Stimulated activated CD4-positive, alpha-beta T cell treated with anti-CD3 and anti-CD28 coated beads, Interleukin-4, amount 100 ng/mL, for 1 hour (primary cell): ENCODE measurements around the gene ANKK1.

Source experiments
- DNase-seq: peaks from one replicate; pipeline ENCODE4 v3.0.0-alpha.2; 2020

Gene ANKK1

GRCh38 chr11:113377681-113378412 is 9.7 kb upstream of the ANKK1 start:
- no peak for DNase-seq

DNA sequence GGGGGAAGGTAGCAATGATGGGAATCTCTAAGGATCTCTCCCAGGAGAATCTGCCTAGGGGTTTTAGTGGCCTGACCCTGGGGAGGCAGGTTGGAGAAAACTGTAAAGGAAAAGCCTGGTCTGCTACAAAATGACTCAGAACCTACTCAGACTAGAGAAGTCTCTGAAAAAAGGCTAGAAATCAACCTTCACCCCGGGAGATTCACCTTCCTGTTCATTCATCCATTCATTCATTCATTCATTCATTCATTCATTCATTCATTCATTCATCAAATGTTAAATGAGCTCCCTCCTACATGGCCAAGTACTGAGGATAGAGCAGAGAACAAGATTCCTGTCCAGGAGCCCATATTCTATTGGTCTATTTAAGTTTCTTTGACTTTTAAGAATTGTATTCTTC is 8.9 kb upstream of the ANKK1 start:
- DNase-seq = no peak

DNA sequence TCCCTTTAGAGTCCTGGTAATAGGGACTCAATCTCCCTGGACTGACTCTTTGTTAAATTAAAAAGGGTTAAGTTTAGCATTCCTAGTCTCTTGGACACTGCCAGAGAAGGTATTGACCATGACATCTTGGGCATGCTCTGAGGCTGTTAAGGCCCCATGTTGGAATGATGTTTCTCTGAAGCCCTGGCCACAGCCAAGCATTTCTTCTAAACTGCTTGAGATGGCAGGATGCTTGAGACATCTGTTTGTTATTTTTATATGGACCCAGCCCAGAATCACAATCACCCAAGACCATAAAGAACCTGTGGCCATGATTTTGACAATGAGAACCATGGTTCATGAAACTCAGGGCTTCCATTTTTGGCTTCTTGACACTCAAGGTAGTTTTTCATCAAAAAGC is 5.5 kb upstream of the ANKK1 start:
- DNase-seq = no peak

DNA sequence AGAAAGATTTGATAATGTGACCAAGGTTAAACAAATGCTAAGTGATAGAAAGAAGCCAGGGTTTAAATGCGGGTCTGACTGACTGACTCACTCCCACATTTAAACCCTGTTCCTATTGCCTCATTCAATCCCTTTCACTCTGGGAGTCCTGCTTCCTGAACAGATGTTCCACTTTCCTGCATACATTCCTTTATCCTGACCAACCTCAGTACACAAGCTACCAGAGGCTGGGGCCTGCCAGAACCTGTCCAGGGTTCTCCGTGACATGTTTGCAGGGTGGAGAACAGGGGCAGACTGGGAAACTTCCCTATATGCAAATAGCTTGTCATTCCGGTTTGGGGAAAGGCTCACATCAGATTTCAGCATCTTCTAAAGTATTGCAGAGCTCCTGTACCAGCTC is 3.0 kb upstream of the ANKK1 start:
- no peak for DNase-seq

- DNase-seq = no peak
Observed at GRCh38 chr11:113385749-113386148, 1.8 kb upstream of the ANKK1 start.

GRCh38 chr11:113386866-113387265 is 713 bp upstream of the ANKK1 start:
- DNase-seq = no peak

GRCh38 chr11:113389272-113389671 is 1.7 kb downstream of the ANKK1 start:
- no peak for DNase-seq

DNA sequence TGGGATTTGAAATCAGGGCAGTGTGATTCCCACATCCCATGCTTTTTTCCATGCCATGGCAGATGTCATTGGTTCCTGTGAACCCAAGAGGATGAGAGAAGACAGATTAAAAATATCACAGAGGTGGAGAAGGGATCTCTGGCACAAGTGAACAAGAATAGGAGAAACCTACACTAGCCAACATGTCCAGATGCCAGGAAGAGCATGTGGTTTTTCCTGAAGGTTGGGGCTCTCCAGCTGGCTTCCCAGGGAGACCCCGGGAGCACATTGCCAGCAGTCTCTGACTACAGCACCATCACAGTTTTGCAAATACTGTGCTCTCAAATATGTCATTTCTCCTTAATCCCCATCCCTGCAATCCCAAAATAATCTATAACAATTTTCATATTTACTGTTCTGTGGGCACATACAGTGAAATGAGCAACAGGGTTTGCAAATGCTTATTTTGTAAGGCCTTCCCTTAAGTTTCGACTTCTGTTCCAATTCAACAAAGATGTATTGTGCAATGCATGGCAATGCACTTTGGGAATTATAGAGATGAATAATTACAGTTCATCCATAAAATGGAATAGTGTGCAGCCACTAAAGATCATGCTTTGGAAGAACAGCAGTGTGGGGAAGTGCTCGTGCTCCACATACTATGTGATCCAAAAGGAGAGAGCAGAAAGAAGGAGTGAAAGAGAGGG is 4.8 kb downstream of the ANKK1 start:
- no peak for DNase-seq

DNA sequence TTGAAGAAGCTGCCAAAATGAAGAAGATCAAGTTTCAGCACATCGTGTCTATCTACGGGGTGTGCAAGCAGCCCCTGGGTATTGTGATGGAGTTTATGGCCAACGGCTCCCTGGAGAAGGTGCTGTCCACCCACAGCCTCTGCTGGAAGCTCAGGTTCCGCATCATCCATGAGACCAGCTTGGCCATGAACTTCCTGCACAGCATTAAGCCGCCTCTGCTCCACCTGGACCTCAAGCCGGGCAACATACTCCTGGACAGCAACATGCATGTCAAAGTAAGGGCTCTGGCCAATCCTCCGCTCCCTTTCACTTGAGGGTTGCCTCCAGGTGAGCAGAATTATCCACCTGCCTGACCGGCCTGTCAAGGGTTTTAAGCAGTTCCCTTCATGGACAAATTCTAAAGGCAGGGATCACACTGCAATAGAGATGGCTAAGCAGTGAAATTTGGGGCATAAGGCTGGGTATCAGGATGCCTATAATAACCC is 6.0 kb downstream of the ANKK1 start:
- DNase-seq = no peak

DNA sequence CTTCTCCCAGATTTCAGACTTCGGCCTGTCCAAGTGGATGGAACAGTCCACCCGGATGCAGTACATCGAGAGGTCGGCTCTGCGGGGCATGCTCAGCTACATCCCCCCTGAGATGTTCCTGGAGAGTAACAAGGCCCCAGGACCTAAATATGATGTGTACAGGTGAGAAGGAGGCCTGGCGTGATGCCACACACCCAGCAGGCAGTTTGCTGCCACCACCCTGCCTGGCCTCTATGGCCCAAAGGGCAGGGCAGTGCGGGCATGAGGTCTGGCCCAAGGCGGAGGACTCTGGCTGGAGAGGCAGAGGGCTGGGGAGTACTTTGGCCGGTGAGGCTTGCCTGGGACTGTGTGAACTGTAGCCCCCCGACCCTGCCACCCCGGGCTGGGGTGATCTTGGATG is 7.3 kb downstream of the ANKK1 start:
- no peak for DNase-seq

- DNase-seq = no peak
Observed at GRCh38 chr11:113395782-113396336, 8.3 kb downstream of the ANKK1 start.

GRCh38 chr11:113396690-113397089 is 9.1 kb downstream of the ANKK1 start:
- no peak for DNase-seq

DNA sequence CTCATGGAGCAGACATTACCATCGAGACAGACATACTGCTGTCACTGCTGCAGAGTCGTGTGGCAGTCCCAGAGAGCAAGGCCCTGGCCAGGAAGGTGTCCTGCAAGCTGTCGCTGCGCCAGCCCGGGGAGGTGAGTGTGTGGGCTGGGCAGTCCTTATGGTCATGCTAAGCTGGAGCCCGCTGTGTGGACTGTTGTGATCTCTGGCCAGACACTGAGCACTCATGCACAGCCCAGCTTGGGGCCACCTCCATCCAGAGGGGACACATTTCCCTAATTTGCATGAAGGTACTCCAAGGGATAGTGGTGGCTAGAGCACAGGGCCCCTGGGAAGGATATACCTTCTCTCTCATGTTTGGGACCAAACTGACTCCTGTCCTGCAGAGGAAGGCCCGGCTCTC is 9.6 kb downstream of the ANKK1 start:
- DNase-seq = no peak

- no peak for DNase-seq
Observed at GRCh38 chr11:113397821-113398220, 10.2 kb downstream of the ANKK1 start.

DNA sequence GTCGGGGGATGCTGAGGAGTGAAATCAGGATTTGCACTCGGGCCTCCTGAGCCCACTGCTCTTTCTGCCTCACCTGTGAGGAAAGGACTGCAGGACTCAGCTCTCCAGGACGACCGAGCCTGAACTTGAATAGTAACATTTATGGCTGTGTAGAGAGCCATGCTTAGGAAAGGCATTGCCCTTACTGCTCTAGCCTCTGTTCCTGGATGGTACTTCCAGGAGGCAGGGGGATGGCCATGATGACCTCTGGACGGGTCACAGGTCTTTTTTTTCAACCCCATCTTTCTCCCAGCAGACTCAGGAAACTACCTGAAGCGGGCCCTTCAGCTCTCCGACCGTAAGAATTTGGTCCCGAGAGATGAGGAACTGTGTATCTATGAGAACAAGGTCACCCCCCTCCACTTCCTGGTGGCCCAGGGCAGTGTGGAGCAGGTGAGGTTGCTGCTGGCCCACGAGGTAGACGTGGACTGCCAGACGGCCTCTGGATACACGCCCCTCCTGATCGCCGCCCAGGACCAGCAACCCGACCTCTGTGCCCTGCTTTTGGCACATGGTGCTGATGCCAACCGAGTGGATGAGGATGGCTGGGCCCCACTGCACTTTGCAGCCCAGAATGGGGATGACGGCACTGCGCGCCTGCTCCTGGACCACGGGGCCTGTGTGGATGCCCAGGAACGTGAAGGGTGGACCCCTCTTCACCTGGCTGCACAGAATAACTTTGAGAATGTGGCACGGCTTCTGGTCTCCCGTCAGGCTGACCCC is 11.3 kb downstream of the ANKK1 start:
- no peak for DNase-seq

- no peak for DNase-seq
Observed at GRCh38 chr11:113400631-113401230, 13.2 kb downstream of the ANKK1 start.

- no peak for DNase-seq
Observed at GRCh38 chr11:113401718-113402117, 14.1 kb downstream of the ANKK1 start.

DNA sequence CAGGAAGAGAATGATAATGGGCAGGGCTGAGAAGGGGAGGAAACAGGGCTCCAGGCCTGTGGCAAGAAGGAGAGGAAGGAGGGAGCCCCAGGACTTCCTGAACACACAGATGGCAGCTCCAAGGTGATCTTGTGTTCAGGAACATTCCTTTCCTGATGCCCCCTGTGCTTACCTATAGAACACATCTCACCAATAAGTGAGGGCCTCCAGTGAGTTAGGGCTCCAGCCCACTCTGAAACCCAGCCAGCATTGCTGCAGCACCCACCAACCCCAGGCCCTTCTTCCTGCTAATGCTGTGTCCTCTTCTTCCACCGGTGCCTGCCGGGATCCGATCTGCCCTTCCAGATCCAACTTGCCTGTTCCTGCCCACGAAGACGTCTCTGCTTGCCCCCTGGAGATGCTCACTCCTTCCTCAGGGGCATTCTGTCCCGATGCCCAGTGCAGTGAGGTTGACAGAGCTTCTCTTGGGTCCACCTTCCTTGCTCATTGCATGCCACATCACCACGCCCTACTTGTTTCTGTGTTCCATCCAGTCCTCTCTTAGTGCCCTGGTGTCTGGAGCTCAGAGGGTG is 17.4 kb downstream of the ANKK1 start:
- no peak for DNase-seq

GRCh38 chr11:113405724-113406478 is 18.3 kb downstream of the ANKK1 start:
- no peak for DNase-seq

- DNase-seq = no peak
Observed at GRCh38 chr11:113407163-113407562, 19.6 kb downstream of the ANKK1 start.

DNA sequence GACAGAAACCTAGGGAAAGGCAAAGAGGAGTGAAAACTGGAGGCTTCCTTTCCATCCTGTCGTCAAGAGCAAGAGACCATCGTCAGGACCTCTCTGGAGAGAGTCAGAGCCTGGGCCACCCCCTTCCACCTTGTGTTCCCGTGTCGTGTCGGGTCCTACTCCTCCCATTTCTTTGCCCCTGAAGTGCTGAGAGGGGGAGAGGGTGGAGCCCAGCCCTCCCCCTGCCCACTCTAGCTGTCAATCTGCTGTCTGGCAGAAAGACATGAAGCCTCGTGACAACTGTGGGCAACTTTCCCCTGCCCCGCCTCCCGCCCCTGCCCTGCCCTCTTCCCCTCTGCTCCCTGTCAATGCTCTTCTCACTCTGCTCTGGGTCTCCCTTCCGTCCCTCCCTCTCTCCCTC is 20.6 kb downstream of the ANKK1 start:
- no peak for DNase-seq

- no peak for DNase-seq
Observed at GRCh38 chr11:113408887-113409286, 21.3 kb downstream of the ANKK1 start.
